ENCODE results near the gene NLRP6. TPM values are rescaled to one million over a fixed set of nuclear protein-coding genes. Genes with fewer than 3 reads are reported as not detected.
"Not testable (repeated sequence)": the region's sequence is repeated elsewhere in the genome, so short reads cannot be mapped to it uniquely, and the experiment has no call there.

Gene NLRP6
- total RNA-seq, 2 donors from 2014 or later = 0.92 TPM

- DNase-seq = no peak
- ATAC-seq = no peak
- intact Hi-C loops (cut with DNase I, micrococcal nuclease) = no loop called here
Observed at GRCh38 chr11:276219-276618, 2.0 kb upstream of the NLRP6 start.

DNA sequence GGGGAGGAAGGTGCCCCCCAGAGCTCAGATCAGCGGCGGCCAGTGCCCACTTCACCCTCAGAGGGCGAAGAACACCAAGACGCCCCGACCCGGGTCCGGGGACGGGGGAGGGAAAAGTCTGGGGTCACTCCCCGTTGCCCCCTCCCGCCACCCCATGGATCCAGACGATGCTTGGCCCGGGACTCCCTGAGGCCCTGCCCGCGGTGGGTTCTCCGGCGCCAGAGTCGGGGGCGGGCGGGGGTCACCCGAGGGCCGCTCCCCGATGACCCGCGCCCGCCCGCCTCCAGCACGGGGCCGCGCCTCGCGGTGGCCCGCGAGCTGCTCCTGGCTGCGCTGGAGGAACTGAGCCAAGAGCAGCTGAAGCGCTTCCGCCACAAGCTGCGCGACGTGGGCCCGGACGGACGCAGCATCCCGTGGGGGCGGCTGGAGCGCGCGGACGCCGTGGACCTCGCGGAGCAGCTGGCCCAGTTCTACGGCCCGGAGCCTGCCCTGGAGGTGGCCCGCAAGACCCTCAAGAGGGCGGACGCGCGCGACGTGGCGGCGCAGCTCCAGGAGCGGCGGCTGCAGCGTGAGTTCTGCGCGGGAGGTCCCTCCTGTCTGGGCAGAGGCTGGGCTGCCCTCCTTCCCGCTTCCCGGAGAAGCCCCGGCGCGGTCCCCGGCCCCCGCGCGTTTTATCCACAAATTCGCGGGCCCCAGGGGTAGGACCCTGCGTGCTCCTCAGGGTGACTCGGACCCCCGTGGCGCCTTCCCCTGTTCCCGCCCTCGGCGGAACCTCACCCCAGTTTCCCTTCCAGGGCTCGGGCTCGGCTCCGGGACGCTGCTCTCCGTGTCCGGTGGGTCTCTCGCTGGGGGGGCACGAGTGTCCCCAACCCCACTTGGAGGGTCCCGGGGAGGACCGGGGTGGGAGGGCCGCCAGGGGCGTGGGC, 1.1 kb downstream of the NLRP6 start:
- DNase-seq (peak in 1 of 2 donors; percentile 28), ATAC-seq (peak; percentile 53)
- intact Hi-C loops (cut with DNase I, micrococcal nuclease) = no loop called here

- peak; percentile 84 for ATAC-seq
- DNase-seq = peak in 1 of 2 donors; percentile 69
- intact Hi-C loops (cut with DNase I, micrococcal nuclease) = no loop called here
Observed at GRCh38 chr11:279966-280705, 1.9 kb downstream of the NLRP6 start.

GRCh38 chr11:280706-281485, 2.7 kb downstream of the NLRP6 start:
- intact Hi-C loops (cut with DNase I, micrococcal nuclease) = no loop called here
- peak; percentile 32 for ATAC-seq
- peak; percentile 26 to 60 for DNase-seq

DNA sequence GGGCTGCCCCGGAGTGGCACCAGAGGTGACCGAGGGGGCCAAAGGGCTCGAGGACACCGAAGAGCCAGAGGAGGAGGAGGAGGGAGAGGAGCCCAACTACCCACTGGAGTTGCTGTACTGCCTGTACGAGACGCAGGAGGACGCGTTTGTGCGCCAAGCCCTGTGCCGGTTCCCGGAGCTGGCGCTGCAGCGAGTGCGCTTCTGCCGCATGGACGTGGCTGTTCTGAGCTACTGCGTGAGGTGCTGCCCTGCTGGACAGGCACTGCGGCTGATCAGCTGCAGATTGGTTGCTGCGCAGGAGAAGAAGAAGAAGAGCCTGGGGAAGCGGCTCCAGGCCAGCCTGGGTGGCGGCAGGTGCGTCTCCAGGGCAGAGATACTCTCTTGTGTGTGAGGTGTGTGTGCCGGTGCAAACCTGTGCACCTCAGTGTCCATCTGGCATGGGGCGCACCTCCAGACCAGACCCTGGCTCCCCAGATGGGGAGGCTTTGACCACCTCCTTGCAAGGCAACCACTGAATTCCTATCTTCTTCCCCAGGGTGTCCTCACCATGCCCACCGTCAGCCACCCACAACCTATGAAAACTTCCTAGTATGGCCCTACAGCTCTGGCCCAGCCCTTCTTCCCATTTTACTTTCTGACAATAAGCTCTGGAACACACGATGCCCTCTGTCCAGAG, 3.4 kb downstream of the NLRP6 start:
- peak; percentile 22 for DNase-seq
- intact Hi-C loops (cut with DNase I, micrococcal nuclease) = no loop called here
- ATAC-seq = no peak

DNA sequence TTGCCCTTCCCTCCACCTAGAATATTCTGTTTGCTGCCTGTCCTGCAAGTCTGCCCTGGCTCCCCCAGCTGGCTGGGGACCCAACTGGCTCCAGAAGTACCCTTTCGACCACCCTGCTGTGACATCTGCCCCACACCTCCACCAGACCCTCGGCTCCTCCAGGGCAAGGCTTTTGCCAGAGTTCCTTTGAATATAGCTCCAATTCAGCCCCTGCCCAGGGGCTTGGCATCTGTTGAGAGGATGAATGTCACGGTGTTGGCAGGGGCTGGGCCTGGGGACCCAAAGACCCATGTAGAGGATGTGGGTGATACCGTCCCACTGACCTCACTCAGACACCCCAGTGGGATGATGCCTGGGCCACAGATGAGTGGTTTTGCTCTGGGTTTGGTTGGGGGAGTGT, 4.0 kb downstream of the NLRP6 start:
- ATAC-seq (no peak), DNase-seq (peak in 1 of 2 donors; percentile 4)
- intact Hi-C loops (cut with DNase I, micrococcal nuclease) = no loop called here

DNA sequence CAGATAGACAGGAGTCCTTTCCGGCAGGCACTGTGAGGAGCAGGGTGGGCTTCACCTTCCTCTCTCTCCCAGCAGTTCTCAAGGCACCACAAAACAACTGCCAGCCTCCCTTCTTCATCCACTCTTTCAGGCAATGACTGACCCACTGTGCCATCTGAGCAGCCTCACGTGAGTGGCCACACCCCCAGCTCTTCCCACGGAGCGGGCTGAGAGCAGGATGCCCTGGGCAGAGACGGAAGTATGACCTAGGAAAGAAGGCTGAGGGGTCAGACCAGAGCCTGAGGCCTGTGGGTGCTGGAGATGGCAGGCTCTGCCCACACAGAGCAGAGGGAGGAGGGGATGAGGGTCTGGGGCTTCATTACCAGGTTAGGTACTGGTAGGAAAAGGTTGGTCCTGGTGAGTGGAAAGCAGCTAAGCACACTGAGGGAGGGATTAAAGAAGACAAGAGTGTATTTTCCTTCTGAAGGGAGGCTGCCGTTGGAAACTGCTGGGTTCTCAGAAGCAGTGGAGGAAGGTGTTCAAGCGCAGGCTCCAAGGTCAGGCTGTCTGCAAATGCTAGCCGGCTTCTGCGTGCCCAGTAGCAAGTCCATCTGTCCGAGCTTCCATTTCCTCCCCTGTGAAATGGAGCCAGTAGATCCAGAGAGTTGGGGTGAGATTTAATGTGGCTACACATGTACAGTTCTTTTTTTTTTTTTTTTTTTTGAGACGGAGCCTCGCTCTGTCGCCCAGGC, 4.6 kb downstream of the NLRP6 start:
- no peak for ATAC-seq
- DNase-seq = peak; percentile 3 to 21
- intact Hi-C loops (cut with DNase I, micrococcal nuclease) = no loop called here

DNA sequence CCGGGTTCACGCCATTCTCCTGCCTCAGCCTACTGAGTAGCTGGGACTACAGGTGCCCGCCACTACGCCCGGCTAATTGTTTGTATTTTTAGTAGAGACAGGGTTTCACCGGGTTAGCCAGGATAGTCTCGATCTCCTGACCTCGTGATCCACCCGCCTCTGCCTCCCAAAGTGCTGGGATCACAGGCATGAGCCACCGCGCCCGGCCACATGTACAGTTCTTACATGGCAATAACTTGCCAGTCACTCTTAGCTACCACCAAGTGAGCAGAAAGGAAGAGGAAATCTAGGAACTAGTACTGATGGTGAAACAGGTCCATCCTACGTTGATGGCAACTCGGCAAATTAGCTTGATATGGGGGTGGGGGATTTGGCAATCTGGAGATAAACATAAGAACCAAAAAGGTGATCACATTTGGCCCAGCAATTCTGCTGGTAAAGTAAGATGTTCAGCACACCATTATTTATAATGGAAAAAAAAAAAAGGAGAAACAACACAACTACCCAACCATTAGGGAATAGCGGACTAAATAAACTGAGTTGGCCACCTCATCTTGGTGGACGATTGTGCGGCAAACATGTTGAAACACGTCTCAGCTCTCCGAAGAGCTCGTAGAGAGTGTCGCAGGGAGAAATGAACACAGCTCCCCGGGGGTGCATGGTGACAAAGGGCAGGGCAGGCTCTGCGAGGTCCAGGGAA, 5.3 kb downstream of the NLRP6 start:
- DNase-seq = peak in 1 of 2 donors; percentile 3
- no peak for ATAC-seq
- intact Hi-C loops (cut with DNase I, micrococcal nuclease) = no loop called here

DNA sequence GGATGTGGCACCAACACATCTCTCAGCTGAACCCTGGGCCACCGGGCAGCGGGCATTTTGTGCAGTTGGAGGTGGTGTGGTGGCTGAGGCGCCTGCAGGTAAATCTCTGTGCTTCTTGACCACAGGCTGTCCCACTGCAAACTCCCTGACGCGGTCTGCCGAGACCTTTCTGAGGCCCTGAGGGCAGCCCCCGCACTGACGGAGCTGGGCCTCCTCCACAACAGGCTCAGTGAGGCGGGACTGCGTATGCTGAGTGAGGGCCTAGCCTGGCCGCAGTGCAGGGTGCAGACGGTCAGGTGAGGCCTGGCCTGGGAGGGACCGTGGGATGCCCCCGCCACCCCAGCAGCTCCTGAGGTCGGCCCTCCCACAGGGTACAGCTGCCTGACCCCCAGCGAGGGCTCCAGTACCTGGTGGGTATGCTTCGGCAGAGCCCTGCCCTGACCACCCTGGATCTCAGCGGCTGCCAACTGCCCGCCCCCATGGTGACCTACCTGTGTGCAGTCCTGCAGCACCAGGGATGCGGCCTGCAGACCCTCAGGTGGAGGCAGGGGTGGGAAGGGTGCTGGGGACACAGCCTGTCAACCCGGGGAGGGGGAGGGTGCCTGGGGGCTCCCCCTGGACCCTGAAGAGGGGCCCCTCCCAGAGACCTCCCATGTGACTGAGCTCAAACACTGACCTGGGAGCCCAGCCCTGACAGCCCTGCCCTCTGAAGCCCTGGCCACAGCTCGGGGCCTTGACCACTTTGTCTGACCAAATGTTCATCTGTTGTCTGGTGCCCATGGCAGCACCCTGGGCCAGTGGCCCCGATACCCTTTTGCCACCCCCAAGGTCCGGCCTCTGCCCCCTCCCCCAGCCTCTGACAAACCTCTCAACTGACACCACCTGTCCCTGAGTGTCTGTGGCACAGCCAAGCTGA, 6.2 kb downstream of the NLRP6 start:
- intact Hi-C loops (cut with DNase I, micrococcal nuclease) = no loop called here
- ATAC-seq = no peak
- DNase-seq = peak; percentile 9 to 25

DNA sequence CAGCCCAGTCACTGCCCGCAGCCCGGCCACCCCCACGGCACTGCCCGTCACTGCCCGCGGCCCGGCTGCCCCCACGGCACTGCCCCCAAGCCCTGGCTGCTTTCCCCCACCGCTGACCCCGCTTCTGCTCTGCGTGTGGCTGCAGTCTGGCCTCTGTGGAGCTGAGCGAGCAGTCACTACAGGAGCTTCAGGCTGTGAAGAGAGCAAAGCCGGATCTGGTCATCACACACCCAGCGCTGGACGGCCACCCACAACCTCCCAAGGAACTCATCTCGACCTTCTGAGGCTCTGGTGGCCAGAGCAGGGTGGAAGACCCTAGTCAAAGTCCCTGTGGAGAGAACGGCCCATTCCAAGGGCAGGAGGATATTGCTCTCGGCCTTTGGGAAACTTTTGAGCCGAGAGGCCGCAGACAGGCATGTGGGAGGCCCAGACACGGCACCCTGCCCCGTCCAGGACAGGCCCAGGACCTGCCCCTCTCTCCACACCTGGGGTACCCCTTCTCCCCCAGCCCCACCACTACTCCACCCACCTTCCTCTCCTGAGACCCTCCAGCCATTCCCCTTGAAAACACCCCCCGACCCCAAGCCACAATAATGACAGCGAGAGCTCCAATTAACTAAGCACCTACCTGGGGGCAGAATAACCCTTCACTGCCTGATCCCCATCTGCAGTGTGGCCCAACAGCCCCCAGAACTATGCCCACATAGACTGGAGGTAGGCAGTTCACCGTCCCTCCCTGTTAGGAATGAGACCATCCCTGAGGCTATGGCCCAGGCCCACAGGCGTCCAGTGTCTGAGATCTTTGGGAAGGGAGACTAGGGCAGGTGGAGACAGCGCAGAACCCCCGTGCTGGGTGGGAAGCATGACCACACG, 7.0 kb downstream of the NLRP6 start:
- intact Hi-C loops (cut with DNase I, micrococcal nuclease) = no loop called here
- DNase-seq (peak; percentile 3 to 20), ATAC-seq (no peak)

DNA sequence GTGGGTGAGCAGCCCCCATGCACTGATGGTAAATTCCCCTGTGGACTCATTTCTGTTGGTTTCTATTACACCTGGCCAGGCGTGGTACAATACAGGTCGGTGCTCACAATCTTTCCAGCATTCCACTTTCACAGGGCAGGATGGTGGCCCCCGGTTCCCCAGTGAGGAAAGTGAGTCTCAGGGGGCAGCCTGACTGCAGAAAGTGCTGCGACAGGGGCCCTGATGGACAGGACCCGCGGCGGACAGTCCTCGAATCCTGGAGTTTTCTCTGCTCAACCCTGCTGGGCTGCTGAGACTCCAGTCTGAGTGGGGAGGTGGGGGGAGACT, 7.7 kb downstream of the NLRP6 start:
- intact Hi-C loops (cut with DNase I, micrococcal nuclease) = no loop called here
- ATAC-seq (no peak), DNase-seq (peak in 1 of 2 donors; percentile 3)

DNA sequence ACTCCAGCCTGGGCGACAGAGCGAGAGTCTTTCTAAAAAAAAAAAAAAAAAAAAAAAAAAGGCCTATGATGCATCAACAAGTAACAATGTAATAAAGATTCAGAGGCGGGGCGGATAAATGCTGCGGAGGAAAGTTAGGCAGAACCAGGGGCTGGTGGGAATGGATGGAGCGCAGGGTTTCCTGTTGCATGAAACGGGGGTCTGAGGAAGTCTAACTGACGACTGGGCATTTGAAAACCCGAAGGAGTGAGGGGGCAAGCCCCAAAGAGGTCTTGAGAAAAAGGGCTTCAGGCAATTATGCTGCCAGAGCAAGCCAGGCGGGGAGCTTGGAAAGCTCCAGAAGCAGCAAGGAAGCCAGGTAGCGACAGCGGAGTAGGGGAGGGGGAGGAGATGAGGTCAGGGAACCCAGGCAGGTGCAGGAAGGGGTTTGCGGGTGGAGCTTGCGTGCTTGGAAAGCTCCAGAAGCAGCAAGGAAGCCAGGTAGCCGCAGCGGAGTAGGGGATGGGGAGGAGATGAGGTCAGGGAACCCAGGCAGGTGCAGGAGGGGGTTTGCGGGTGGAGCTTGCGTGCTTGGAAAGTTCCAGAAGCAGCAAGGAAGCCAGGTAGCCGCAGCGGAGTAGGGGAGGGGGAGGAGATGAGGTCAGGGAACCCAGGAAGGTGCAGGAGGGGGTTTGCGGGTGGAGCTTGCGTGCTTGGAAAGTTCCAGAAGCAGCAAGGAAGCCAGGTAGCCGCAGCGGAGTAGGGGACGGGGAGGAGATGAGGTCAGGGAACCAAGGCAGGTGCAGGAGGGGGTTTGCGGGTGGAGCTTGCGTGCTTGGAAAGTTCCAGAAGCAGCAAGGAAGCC, 9.0 kb downstream of the NLRP6 start:
- ATAC-seq; intact Hi-C loops (cut with DNase I, micrococcal nuclease): not testable (repeated sequence)
- peak; percentile 27 to 60 for DNase-seq

DNA sequence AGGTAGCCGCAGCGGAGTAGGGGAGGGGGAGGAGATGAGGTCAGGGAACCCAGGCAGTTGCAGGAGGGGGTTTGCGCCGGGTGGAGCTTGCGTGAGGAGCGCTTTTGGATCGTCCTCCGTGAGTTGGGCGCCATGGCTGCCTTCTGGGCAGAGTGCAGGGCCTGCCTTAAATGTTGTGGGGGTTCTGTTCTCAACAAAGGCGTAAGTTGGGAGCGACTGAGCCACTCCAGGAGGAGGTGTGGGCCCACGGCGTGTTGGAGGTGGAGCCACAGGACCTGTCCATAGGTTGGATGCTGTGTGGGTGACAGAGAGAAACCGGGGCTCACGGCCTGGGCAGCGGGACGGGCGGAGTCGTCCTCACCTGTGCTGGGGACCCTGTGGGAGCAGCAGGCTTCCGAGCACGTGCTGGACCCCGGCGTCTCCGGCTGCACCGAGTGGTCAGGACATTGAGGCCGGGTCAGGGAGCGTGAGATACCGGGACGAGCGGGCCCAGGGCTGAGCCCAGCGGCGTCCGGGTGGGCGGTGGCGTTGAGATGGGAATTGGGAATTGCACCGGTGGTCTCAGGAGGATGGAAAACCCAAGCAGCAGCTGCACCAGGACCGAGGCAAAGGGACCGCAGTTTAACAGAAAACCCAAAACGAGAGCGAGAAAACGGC, 9.7 kb downstream of the NLRP6 start:
- intact Hi-C loops (cut with DNase I, micrococcal nuclease) = no loop called here
- DNase-seq = peak; percentile 32 to 43
- peak; percentile 29 for ATAC-seq

Measured in left colon (tissue), 2 donors.